ENCODE data around the gene PSMG2.
"Not testable (repeated sequence)": the region's sequence is repeated elsewhere in the genome, so short reads cannot be mapped to it uniquely, and the experiment has no call there.

PSMG2 gene

DNA sequence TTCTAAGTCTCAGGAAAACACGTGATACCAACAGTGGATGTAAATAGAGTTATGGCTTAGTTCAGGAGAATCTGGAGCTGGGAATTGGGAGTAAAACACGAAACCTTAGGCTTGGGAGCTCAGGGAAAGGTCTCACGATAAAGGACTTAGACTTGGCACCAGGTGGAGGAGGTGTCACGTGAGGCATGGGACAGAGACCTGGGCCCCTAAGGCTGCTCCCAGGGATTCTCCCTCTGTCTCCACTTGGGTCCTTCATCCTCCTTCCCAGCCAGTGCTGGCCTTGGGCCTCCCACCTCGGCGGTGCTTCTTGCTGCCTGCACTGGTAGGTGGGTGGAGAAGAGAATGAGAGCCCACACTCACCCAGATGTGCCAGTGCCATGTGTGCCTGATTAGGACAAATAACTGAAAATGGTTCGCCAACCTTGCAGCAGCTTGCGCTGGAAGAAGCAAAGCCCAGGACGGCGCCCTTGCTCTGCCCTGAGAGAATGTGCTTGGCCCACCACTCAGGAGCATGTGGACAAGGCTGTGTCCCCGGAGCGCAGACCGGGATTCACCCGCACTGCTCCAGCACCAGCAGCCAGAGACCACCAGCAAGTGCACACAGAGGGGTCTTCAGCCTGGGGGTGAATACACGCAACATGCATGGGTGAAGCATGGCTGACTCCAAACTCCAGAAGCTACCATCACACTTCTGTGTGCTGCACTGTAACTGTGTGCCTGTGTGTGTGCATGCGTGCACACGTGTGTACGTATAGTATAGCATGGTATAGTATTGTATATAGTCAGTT, 48.1 kb downstream of the PSMG2 start:
- DNase-seq (ENCODE audit: low read depth) = no peak
- H3K4me3 ChIP-seq (replicated peaks; ENCODE audit: low read depth, low read length) = no peak overlapping the region
- no peak for TF ChIP-seq CTCF (IDR thresholded peaks at IDR 0.05; ENCODE audit: low read length, missing control alignments)

DNA sequence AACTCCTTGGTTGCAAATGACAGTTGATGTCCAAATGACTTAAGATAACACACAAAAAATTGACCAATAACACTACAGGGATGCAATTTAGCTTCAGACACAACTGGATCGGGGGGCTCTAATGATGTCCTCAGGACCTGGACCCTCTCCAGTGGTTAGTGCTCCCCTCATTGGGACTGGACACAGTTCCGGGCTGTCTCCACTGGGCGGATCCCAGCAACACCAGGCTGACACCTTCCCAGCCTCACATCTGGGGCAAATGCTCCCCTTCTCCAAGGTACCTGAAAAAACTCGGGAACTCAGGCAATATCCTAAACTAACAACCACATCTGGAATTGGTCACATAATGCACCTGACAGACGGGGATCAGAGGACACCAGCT, 48.7 kb downstream of the PSMG2 start:
- TF ChIP-seq CTCF (IDR thresholded peaks at IDR 0.05; ENCODE audit: low read length, missing control alignments) = no peak
- H3K4me3 ChIP-seq (replicated peaks; ENCODE audit: low read depth, low read length) = no peak overlapping the region
- DNase-seq (ENCODE audit: low read depth) = no peak

GRCh38 chr18:12751891-12752290, 49.0 kb downstream of the PSMG2 start:
- no peak overlapping the region for H3K4me3 ChIP-seq (replicated peaks; ENCODE audit: low read depth, low read length)
- TF ChIP-seq CTCF (IDR thresholded peaks at IDR 0.05; ENCODE audit: low read length, missing control alignments) = no peak
- DNase-seq (ENCODE audit: low read depth) = no peak

- no peak for TF ChIP-seq CTCF (IDR thresholded peaks at IDR 0.05; ENCODE audit: low read length, missing control alignments)
Observed at GRCh38 chr18:12754511-12754910, 51.7 kb downstream of the PSMG2 start.

DNA sequence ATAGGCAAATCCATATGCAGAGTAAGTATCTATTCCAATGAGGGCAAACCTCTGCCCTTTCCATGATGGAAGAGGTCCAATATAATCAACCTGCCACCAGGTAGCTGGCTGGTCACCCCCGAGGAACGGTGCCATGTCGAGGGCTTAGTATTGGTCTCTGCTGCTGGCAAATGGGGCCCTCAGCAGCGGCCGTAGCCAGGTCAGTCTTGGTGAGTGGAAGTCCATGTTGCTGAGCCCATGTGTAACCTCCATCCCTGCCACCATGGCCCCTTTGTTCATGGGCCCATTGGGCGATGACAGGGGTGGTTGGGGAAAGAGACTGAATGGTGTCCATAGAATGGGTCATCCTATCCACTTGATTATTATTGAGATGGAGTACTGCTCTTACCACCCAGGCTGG, 52.8 kb downstream of the PSMG2 start:
- not testable (repeated sequence) for DNase-seq (ENCODE audit: low read depth); H3K4me3 ChIP-seq (replicated peaks; ENCODE audit: low read depth, low read length)

More at GRCh38 chr18:12754511-12754910, 51.7 kb downstream of the PSMG2 start:
- no peak for DNase-seq (ENCODE audit: low read depth)
- H3K4me3 ChIP-seq (replicated peaks; ENCODE audit: low read depth, low read length) = no peak overlapping the region

- not testable (repeated sequence) for DNase-seq (ENCODE audit: low read depth); H3K4me3 ChIP-seq (replicated peaks; ENCODE audit: low read depth, low read length)
Observed at GRCh38 chr18:12756619-12757239, 53.9 kb downstream of the PSMG2 start.

DNA sequence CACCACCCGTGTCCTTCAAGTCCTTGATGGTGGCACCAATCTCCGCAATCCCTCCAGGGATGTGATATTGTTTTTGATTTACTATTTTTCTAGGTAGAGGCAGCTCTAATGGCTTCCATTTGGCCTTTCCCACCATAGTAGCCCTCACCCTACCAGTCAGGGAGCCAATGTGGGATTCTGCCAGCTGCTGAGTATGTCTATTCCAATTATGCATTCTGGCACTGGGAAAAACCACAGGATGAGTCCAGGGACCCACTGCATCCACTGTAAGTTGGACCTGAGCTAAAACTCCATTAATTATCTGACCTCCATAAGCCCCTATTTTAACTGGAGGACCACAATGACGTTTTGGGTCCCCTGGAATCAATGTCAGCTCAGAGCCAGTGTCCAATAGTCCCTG, 55.7 kb downstream of the PSMG2 start:
- H3K4me3 ChIP-seq (replicated peaks; ENCODE audit: low read depth, low read length); DNase-seq (ENCODE audit: low read depth): not testable (repeated sequence)

GRCh38 chr18:12765126-12765525, 62.3 kb downstream of the PSMG2 start:
- no peak for TF ChIP-seq CTCF (IDR thresholded peaks at IDR 0.05; ENCODE audit: low read length, missing control alignments)
- H3K4me3 ChIP-seq (replicated peaks; ENCODE audit: low read depth, low read length) = no peak overlapping the region
- DNase-seq (ENCODE audit: low read depth) = no peak
